GM12864 (cell line): ENCODE data around the gene TSKU.

Source experiments
- DNase-seq: peaks from one replicate; pipeline ENCODE4 v3.0.0-alpha.2; 2011; ENCODE audit warnings: low read depth
- H3K4me3 ChIP-seq: 2 replicates; pipeline ENCODE4 v1.5.1; 2011; ENCODE audit warnings: mild to moderate bottlenecking, low read depth, low read length, control low read depth
- CTCF ChIP-seq: IDR thresholded peaks from 2 replicates; pipeline ENCODE4 v1.5.1; 2011; ENCODE audit warnings: low read depth, mild to moderate bottlenecking, moderate library complexity, low read length, control low read depth, inconsistent platforms; ENCODE audit errors: missing control alignments

TSKU gene

GRCh38 chr11:76845069-76845468 lies 61.9 kb downstream of the TSKU start:
- TF ChIP-seq CTCF, result no peak
- DNase-seq, result no peak
- no peak overlapping the region for H3K4me3 ChIP-seq

- no peak overlapping the region for H3K4me3 ChIP-seq
- DNase-seq, result no peak
- TF ChIP-seq CTCF, result no peak
Observed at GRCh38 chr11:76846441-76846840, 63.3 kb downstream of the TSKU start.
